GM21423 (cell line): ENCODE measurements around the gene RARB.
A peak's percentile ranks its signal among the peaks of the same experiment; 100 is the strongest.

ENCODE experiments used
- ATAC-seq: cut with Tn5 transposase; IDR thresholded peaks from one replicate; pipeline ENCODE4 v1.9.1; 2021; ENCODE audit warnings: mild to moderate bottlenecking, moderate library complexity; ENCODE audit not compliant: unreplicated experiment

RARB gene

GRCh38 chr3:25447285-25447684 lies 19.2 kb downstream of the RARB start:
- no peak for ATAC-seq

GRCh38 chr3:25447925-25448324 lies 19.9 kb downstream of the RARB start:
- no peak for ATAC-seq

- no peak for ATAC-seq
These were observed 21.0 kb downstream of the RARB start for GRCh38 chr3:25448750-25449692.

- ATAC-seq = no peak
These were observed 21.8 kb downstream of the RARB start for GRCh38 chr3:25449857-25450256.

GRCh38 chr3:25452192-25452591 lies 24.1 kb downstream of the RARB start:
- no peak for ATAC-seq

- no peak for ATAC-seq
These were observed 24.7 kb downstream of the RARB start for GRCh38 chr3:25452740-25453139.

- no peak for ATAC-seq
These were observed 25.5 kb downstream of the RARB start for GRCh38 chr3:25453619-25454004.

- ATAC-seq = no peak
These were observed 26.2 kb downstream of the RARB start for GRCh38 chr3:25454005-25454927.

GRCh38 chr3:25455441-25456132 lies 27.5 kb downstream of the RARB start:
- no peak for ATAC-seq

GRCh38 chr3:25456723-25457670 lies 28.9 kb downstream of the RARB start:
- no peak for ATAC-seq

- ATAC-seq = no peak
These were observed 29.8 kb downstream of the RARB start for GRCh38 chr3:25457671-25458419.

- ATAC-seq = no peak
These were observed 30.4 kb downstream of the RARB start for GRCh38 chr3:25458420-25458814.

GRCh38 chr3:25460751-25461150 lies 32.7 kb downstream of the RARB start:
- peak; percentile 99 for ATAC-seq

GRCh38 chr3:25461946-25462345 lies 33.9 kb downstream of the RARB start:
- ATAC-seq = no peak

- ATAC-seq = no peak
These were observed 34.4 kb downstream of the RARB start for GRCh38 chr3:25462495-25462894.

- ATAC-seq = no peak
These were observed 35.9 kb downstream of the RARB start for GRCh38 chr3:25463836-25464418.

GRCh38 chr3:25465266-25465860 lies 37.3 kb downstream of the RARB start:
- no peak for ATAC-seq

- ATAC-seq = no peak
These were observed 40.8 kb downstream of the RARB start for GRCh38 chr3:25468866-25469319.
